Stimulated activated CD8-positive, alpha-beta memory T cell treated with anti-CD3 and anti-CD28 coated beads, Interleukin-4, amount 100 ng/mL, for 4 hours (primary cell): ENCODE results near the gene SFN.
A peak's percentile ranks its signal among the peaks of the same experiment; 100 is the strongest.
"Not testable (repeated sequence)": the region's sequence is repeated elsewhere in the genome, so short reads cannot be mapped to it uniquely, and the experiment has no call there.

Experiments
- DNase-seq, 2 donors: peaks; one replicate each; pipeline ENCODE4 v3.0.0-alpha.2; 2020; ENCODE audit warnings: low read depth in 2 of 2, low spot score in 1 of 2

Gene SFN

DNA sequence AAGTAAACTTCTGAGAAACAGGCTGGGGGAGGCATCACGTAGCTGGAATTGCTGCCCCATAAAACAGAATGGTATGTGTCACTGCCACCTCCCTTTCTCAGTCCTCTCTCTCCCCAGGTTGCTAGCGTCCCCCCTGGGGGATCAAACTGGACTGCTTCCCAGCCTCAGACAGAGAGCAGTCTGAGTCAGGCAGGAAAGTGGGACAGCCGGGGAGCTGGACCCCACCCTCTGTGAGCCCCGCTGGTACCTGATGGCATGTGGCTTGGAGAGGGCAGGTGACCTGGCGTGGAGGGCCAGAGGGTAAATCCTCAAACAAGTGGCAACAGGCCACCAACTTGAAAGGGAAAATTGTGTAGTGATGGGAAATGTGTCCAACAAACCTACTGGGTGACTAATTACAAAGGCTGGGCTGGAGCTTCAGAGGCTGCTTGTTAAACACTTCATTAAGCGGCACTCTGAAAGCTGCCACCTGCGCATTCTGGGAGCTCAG lies 1.0 kb upstream of the SFN start:
- DNase-seq: no peak

DNA sequence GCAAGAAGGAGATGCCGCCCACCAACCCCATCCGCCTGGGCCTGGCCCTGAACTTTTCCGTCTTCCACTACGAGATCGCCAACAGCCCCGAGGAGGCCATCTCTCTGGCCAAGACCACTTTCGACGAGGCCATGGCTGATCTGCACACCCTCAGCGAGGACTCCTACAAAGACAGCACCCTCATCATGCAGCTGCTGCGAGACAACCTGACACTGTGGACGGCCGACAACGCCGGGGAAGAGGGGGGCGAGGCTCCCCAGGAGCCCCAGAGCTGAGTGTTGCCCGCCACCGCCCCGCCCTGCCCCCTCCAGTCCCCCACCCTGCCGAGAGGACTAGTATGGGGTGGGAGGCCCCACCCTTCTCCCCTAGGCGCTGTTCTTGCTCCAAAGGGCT lies 732 bp downstream of the SFN start:
- no peak for DNase-seq

DNA sequence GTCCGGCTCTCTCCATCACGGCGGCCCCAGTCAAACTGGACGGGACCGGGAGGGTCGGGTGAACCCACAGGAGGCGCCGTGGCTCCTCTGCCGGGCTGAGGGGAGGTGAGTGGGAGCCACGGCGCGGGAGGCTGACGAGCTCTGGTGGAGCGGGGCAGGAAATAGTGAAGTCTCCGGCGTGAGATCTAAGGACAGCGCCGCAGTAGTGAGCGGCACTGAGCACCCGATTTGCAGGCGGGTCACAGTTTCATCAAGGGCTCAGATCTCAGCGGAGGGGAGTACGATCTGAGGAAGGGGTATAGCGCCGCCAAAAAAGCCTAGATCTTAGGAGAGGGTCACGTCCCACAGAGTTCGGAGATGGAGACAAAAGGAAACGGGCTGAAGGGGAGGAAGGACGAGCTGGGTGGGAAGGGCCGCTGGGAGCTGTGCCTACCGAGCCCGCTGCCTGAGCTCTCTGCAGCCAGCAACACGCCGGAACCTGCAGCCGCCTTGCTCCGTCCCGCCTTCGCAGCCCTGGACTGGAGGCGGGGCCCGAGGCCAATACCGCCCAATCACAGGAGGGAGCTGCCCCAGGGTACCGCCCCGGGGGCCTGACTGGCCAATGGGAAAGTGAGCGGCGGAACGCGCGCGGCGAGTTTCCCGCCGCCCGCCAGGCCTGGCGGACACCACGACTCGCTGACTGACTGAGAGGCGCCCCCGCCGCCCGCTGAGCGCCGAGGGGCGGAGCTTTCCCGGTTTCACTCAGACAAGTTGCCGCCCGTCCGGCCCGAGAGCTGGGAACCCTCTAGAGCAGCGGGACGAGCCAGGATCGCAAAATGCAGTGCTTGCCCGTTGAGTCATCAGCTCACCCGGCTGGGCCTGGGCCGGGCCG lies 1.9 kb downstream of the SFN start:
- DNase-seq: peak; percentile 69 to 89

DNA sequence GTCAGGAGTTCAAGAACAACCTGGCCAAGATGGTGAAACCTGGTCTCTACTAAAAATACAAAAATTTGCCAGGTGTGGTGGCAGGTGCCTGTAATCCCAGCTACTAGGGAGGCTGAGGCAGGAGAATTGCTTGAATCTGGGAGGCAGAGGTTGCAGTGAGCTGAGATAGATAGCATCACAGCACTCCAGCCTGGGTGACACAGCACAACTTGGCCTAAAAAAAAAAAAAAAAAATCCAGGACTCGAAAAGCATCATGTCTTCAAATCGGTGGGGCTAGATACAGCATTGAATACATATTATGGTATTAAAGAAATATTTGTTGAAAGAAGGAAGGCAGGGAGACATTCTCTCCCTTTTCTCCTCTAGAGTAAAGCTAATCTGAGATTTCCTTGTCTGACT lies 10.1 kb downstream of the SFN start:
- not testable (repeated sequence) for DNase-seq

DNA sequence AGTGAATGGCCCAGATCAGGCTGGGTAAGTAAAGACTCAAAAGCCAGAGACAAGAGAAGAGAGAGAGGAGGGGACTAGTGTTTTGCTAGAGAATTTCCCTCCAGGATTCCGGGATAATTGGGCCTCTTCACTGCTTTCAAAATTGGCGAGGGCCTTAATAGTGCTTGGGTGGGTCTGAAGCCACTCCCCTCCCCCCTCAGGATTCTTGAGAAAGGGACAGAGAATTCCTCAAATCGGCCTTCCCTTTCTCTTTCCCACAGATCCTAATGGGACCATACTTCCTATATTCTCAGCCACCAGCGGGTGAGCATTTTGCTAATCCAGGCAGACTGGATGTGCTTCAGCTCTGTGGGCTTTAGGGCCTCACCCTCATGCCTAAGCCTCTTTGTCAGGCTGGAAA lies 11.9 kb downstream of the SFN start:
- DNase-seq: no peak

DNA sequence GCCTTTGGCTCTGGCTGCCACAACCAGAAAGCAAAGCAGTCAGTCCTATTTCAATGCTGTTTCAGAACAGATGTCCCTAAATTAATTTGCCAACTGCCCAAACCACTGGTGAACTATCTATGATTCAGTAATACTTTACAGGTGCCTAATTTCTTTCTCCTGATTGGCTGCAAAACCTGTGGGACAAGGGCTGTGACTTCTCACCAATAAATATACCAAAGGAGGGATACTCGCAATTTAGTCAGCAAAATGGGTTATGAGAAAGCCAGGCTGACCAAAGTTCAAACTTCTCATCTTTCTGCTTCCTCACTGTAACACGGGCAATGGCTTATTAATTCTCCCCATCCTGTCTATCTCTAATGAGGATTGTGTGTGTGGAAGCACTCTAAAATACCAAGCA lies 14.4 kb downstream of the SFN start:
- no peak for DNase-seq

DNA sequence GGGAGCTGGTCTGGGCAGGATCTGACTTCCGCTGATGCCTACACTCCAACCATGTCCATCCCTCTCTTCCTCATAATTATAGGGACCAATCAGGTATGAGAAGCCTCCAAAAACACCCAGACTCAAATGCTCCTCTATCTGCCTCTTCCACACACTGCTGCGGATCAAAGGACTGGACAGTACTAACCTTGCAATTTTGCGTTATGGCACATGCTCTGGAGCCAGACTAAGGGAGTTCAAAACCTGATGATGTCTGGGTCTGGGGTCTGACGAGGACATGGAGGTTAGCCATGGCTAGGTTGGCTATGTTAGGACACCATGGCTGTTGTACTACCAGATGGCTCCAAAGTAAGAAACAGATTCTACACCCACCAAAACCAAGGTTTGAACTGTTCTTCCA lies 16.8 kb downstream of the SFN start:
- no peak for DNase-seq

DNA sequence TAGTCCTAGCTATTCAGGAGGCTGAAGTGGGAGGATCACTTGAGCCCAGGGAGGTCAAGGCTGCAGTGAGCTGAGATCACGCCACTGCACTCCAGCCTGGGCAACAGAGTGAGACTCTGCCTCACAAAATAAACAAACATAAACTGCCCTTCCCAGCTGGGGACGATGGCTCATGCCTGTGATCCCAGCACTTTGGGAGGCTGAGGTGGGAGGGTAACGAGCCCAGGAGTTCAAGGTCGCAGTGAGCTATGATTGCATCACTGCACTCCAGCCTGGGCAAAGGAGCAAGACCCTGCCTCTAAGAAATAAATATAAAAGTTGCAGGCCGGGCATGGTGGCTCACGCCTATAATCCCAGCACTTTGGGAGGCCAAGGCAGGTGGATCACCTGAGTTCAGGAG lies 18.7 kb downstream of the SFN start:
- not testable (repeated sequence) for DNase-seq

DNA sequence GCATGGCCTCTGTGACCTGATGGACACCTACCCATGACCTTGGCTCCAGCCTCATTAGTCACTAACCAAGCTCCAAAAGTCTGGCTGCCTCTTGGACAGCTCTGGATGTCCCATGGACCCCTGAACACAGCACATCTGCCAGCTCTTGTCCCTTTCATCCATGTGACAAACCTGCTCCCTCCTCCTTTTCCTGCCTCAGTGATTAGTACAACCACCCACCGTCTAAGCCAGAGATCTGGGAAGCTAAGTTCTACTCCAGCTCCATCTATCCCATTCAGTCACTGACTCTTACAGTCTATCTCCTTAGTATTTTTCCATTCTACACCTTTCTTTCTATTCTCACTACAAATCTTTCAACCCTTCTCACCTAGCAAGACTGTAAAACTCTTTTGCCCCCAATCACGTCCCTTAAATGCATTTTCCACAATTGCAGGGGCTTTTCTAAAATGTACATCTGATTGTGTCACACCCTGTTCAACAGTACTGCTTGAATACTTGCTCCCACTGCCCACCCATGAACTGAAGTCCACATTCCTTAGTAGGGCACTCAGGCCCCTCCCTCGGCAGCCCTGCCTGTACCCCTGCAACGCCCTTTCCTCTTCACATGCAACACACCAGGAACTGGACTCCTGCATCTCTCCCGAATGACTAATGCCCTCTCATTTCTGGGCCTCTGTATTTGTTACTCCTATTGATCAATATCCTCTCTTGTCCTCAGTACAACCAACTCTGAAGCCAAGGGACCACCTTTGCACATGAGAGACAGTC lies 19.9 kb downstream of the SFN start:
- no peak for DNase-seq

DNA sequence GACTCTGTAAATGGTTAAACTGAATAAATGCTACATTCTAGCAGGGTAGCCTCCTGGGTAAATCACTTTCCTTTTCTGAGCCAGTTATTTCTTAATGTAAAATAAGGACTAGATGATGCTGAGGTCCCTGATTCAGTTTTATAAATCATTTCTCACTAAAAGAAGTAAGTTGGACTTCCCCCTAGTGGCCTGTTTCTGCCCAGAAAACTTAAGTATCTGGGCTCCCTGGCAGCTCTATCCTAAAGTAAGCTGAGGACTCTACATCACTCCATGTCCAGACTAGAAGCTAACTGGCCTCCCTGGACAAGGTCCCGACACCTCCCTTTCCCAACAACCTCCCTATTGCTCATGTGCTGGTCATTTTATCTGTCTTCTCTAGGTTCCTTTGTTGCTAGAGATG lies 24.2 kb downstream of the SFN start:
- no peak for DNase-seq

DNA sequence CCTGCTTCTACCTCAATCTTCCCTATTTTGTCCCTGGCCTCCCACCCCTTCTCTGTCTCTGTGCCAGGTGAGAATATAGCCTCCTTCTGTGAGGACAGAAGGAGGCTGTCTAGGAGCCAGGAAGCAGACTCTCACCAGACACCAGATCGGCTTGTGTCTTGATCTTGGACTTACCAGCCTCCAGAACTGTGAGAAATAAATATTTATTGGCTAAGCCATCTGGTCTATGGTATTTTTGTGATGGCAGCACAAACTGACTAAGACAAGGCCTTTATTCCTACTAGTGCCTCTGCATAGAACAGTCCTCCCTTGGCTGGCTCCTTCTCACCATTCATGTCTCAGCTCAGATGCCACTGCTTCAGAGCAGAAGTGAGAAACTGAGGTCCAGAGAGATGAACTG lies 25.3 kb downstream of the SFN start:
- no peak for DNase-seq

DNA sequence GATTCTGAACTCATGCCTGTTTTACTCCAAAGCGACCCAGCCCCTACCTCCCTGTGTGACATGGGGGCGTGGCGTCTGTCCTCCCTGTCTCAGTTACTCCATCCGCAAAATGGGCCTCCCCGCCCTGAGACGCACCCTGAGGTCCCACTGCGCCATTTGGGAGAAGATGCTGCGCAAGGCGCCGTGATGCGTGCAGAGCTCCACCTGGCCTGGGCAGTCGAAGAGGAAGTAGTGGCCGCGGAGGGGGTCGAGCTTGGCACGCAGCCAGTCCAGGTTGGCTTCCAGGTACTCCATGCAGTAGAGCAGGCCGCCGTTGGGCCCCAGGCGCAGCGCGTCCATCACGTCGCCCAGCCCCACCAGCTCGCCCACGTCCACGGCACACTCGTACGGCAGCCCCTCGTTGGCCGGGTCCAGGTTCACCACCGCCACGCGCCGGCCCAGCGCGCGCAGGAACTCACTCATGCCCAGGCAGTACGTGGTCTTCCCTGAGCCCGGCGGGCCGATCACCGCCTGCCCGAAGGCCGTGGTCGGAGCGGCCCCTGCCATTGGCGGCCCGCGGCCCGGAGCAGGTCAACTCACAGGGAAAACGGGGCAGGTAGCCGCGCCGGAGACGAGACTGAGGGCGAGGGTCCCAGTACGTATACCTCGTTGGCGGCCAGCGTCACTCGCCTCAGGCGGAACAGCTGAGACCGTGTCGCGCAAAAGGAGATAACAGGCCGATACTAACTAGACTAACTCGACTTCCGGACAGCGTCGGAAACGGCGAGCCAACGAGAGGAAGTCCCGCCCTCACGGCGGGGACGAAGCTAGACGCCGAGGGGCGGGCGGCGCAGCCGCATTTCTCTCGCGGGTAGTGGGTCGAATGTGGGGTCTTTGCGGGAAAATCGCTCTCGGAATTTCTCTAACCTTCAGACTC lies 26.9 kb downstream of the SFN start, which contains the start of gene GPN2:
Gene GPN2, minus strand, starts transcription at position 733 of the 916 bp plus-strand sequence. Its CDS starts 187 bp downstream, at position 546.
- peak; percentile 49 to 59 for DNase-seq

DNA sequence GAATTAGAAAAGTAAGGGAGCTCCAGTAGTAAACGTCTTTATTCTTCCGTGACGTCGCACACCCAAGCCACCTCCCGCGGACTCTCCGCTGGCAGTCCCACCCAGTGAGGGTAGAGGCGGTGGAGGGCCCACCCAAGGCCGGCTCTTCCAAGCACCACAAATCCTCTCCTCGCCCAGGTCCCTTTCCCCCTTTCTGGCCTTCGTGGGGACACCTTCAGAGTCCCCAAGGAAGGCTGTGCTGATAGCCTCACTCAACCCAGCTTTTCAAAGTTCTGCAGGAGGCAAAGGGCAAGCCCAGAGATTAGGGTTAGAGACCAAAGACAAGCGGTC lies 27.5 kb downstream of the SFN start:
- no peak for DNase-seq

DNA sequence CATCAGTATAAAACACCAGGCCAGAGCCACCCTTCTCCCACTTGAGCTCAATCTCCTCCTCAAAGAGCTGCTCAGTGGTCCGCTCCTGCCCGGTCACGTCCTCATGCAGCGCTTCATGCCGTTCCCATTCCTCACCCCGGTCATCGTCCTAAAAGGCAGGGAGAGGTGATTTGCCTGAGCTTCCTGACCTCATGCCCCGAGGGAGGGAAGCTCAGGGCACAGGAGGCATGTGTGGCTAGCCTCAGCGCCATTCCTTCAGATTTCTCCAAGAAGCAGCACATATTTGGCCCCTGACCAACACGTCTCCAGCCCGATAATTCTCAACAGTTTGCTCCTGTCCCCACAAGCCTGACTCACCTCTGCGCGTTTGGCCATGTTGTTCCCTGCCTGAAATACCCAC lies 31.3 kb downstream of the SFN start:
- DNase-seq: no peak

DNA sequence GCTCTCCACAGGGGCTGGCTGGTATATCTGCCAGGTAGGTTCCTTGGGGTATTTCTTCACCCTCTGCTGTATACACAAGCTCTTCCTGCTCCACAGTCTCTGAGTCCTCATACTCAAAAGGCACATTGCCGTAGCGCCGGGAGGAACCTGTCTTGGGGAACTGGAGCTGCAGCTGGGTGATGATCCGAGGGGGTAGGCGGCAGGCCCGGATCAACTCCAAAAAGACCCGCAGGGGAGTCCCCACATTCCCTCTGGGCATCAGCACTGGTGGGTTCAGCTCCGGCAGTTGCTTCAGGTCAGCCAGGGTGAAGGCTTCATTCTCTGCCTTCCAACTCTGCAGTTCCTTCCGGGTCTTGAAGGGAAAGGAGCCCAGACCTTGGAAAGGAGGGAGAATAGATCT lies 34.4 kb downstream of the SFN start:
- DNase-seq: no peak

DNA sequence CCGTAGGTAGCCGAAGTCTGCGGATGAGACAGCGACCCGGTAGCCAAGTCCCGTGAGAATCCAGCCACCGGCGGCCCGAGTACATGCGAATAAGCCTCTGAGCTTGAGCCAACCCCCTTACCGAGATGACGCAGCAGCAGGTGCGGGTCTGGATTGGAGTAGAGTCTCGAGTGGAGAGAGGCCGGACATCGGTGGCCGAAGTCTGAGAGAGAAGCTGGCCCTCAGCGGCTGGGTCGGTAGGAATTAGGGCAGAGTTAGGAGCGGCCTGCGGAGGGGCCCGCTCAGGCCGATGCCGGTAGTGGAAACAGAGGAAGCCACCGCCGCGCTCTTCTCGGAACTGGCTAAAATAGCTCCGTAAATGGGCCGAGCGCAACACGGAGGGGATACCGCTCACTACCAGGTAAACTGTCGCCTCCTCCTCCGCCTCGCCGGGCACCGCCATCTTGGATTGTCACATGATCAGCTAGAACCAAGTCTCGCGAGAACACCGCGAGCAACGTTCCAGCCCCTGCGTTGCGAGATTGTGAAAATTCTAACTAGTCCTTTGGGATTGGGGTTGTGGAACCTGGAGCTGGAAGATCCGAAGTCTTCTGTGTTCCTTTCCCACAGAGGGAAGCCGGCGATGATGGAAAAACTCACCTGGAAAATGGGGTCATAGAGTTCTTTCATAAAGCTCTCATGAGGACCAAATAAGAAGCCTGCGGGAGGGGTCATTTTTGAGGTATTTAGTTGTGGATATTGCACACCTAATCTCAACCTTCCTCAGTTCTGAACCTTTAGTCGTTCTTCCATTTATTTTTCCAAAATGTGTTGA lies 37.3 kb downstream of the SFN start, which contains the start of gene GPATCH3:
Gene GPATCH3, minus strand, starts transcription at position 467 of the 814 bp plus-strand sequence. Its CDS starts 25 bp downstream, at position 442.
- peak; percentile 71 to 76 for DNase-seq

DNA sequence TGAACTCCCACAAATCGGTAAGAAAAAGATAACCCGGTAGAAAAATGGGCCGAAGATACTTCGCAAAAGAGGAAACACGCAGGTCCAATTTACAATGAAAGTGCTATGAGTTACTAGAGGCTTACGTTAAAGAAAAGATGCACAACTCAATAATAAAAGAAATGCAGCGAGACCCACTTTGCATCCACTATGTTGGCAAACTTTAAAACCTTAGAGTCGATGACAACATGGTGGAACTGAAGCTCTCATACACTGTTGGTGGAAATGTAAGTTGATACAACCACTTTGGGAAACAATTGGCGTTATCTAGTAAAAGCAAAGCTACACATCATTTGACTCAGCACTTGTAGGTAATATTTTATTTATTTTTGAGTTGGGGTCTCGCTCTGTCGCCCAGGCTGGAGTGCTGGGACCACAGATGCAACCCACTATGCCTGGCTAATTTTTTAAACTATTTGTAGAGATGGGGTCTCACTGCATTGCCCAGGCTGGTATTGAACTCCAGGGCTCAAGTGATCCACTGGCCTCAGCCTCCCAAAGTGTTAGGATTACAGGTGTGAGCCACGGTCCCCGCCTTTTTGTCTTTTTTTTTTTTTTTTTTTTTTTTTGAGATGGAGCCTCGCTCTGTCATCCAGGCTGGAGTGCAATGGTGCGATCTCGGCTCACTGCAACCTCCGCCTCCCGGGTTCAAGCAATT lies 38.0 kb downstream of the SFN start:
- DNase-seq: no peak

DNA sequence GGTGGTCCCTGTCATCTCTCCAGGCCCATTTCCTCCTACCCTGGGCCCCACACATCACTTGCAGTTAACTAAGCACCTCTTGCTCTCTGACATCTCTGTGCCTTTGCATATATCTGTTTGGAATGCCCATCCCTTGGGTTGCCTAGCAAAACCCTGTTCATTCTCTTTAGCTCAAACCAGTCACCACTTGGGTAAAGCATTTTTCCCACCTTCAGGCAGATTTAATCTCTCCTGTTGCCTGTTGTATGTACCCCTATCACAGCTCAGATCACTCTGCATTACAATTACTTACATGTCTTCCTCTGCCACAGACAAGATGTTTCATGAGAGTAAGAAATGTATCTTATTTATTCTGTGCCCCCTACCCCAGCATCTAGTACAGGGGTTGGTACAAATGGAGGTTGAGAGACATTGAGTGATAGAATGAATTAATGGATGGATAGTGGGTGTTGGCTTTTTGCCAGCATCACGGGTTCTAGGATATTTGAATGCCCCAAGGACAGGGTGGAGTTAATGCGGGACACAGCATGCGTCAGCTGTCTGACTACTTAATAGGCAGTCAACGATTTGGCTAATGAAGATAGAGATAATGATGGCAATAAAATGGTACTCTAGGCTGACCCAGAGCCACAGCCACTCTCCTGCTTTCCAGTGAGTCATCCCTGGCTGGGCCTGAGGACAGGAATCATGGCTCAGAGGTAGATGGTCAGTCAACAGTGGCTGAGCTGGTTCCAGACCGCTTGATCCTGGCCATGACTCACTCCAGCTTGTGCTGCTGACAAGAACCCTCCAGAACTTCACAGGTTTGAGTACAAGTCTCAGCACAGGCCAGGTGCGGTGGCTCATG lies 44.3 kb downstream of the SFN start:
- no peak for DNase-seq

DNA sequence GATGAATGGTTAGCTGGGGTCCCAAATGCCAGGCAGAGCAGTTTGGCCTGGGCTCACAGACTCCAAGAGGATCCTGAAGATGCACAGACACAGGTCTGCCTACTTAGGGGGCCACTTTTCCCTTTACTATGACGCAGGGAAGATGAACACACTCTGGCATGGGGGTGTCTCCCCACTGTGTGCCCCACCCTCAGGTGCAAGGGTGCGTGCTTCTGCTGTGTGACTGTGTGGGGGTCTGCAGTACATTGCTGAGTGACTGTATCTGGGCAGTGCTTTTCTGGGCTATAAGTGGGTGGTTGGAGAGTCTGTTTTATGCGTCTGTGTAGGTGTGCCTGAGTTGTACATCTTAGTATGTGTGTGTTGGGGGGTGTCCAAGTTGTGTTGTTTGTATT lies 47.0 kb downstream of the SFN start:
- no peak for DNase-seq
